ENCODE measurements around the gene NOTCH3. TPM values are rescaled to one million over a fixed set of nuclear protein-coding genes. Genes with fewer than 3 reads are reported as not detected.

Gene NOTCH3
- total RNA-seq, 2 donors from 2014 or later, result 140 to 171 TPM

- TF ChIP-seq, protein P1, sequence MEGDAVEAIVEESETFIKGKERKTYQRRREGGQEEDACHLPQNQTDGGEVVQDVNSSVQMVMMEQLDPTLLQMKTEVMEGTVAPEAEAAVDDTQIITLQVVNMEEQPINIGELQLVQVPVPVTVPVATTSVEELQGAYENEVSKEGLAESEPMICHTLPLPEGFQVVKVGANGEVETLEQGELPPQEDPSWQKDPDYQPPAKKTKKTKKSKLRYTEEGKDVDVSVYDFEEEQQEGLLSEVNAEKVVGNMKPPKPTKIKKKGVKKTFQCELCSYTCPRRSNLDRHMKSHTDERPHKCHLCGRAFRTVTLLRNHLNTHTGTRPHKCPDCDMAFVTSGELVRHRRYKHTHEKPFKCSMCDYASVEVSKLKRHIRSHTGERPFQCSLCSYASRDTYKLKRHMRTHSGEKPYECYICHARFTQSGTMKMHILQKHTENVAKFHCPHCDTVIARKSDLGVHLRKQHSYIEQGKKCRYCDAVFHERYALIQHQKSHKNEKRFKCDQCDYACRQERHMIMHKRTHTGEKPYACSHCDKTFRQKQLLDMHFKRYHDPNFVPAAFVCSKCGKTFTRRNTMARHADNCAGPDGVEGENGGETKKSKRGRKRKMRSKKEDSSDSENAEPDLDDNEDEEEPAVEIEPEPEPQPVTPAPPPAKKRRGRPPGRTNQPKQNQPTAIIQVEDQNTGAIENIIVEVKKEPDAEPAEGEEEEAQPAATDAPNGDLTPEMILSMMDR (conservative IDR thresholded peaks at IDR 0.05), result no peak
- Histone ChIP-seq H3K4me3 (ENCODE audit: low read length) (no peak overlapping the region), H3K4me1 (ENCODE audit: control insufficient read depth, insufficient read depth, low read length) (no peaks in the 10 kb centered on the region), H3K9ac (ENCODE audit: extremely low read depth, low read length, poor library complexity, severe bottlenecking) (no peak overlapping the region), H3K36me3 (ENCODE audit: control insufficient read depth, insufficient read depth, low read length) (peaks cover 54% of the 10 kb centered on the region), H3K27ac (ENCODE audit: low read depth, low read length) (no peak overlapping the region), H3K9me3 (ENCODE audit: control insufficient read depth, low read length) (peaks cover 6% of the 10 kb centered on the region), H3K27me3 (ENCODE audit: control insufficient read depth, insufficient read depth, low read length, poor library complexity, severe bottlenecking) (no peaks in the 10 kb centered on the region)
- H3K36me3 Mint-ChIP-seq (ENCODE audit: low read depth), result peaks cover 59% of the 10 kb centered on the region
- DNase-seq, result peak; percentile 56
- WGBS, 2 experiments (ENCODE audit: insufficient coverage in 1 of 2, insufficient read length in 1 of 2), result 94% methylated on average over 10 to 14 of the region's 14 CpGs
- no peaks in the 10 kb centered on the region for H3K4me1 Mint-ChIP-seq
- no peaks in the 10 kb centered on the region for H3K27me3 Mint-ChIP-seq (ENCODE audit: insufficient read depth)
- H3K9me3 Mint-ChIP-seq, result no peaks in the 10 kb centered on the region
- H3K4me3 Mint-ChIP-seq, result no peak overlapping the region
- H3K27ac Mint-ChIP-seq, result no peak overlapping the region
Observed at GRCh38 chr19:15120135-15121026, 80.4 kb downstream of the NOTCH3 start.

- no peak for DNase-seq
- no peak overlapping the region for H3K4me3 ChIP-seq (ENCODE audit: low read length)
- Mint-ChIP-seq H3K4me1 (no peaks in the 10 kb centered on the region), H3K27ac (no peak overlapping the region), H3K36me3 (ENCODE audit: low read depth) (peaks cover 69% of the 10 kb centered on the region), H3K9me3 (no peaks in the 10 kb centered on the region), H3K27me3 (ENCODE audit: insufficient read depth) (no peaks in the 10 kb centered on the region), H3K4me3 (no peak overlapping the region)
- WGBS, 2 experiments (ENCODE audit: insufficient coverage in 1 of 2, insufficient read length in 1 of 2), result 97 to 99% methylated on average over 12 to 20 of the region's 20 CpGs
- no peaks in the 10 kb centered on the region for H3K27me3 ChIP-seq (ENCODE audit: control insufficient read depth, insufficient read depth, low read length, poor library complexity, severe bottlenecking)
- TF ChIP-seq, protein P1 (conservative IDR thresholded peaks at IDR 0.05), result no peak
- H3K4me1 ChIP-seq (ENCODE audit: control insufficient read depth, insufficient read depth, low read length), result no peaks in the 10 kb centered on the region
- peaks cover 61% of the 10 kb centered on the region for H3K36me3 ChIP-seq (ENCODE audit: control insufficient read depth, insufficient read depth, low read length)
- H3K9ac ChIP-seq (ENCODE audit: extremely low read depth, low read length, poor library complexity, severe bottlenecking), result no peak overlapping the region
- no peak overlapping the region for H3K27ac ChIP-seq (ENCODE audit: low read depth, low read length)
- peaks cover 6% of the 10 kb centered on the region for H3K9me3 ChIP-seq (ENCODE audit: control insufficient read depth, low read length)
Observed at GRCh38 chr19:15118789-15119494, 81.9 kb downstream of the NOTCH3 start.

DNA sequence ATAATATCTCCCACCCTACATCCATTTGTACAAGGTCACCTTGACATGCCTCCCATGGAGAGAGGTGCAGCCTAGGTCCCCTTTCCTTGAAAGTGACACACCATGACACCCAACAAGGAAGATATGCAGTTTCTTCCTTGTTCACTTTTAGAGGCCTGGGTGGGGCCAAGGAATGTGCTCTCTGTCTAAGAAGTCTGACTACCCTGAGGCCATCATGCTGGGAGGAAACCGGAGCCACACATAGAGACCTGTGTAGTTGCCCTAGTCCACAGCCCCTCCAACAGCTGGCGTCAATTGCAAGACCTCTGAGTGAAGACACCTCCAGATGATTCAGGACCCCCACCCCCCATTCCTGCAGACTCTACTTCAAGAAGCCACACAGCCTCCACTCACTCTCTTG lies 82.5 kb downstream of the NOTCH3 start:
- Histone ChIP-seq H3K9ac (ENCODE audit: extremely low read depth, low read length, poor library complexity, severe bottlenecking) (no peak overlapping the region), H3K27ac (ENCODE audit: low read depth, low read length) (no peak overlapping the region), H3K36me3 (ENCODE audit: control insufficient read depth, insufficient read depth, low read length) (peaks cover 68% of the 10 kb centered on the region), H3K4me1 (ENCODE audit: control insufficient read depth, insufficient read depth, low read length) (no peaks in the 10 kb centered on the region), H3K27me3 (ENCODE audit: control insufficient read depth, insufficient read depth, low read length, poor library complexity, severe bottlenecking) (no peaks in the 10 kb centered on the region), H3K4me3 (ENCODE audit: low read length) (no peak overlapping the region), H3K9me3 (ENCODE audit: control insufficient read depth, low read length) (peaks cover 6% of the 10 kb centered on the region)
- TF ChIP-seq, protein P1 (conservative IDR thresholded peaks at IDR 0.05), result no peak
- Mint-ChIP-seq H3K4me3 (no peak overlapping the region), H3K27ac (no peak overlapping the region), H3K36me3 (ENCODE audit: low read depth) (peaks cover 74% of the 10 kb centered on the region), H3K27me3 (ENCODE audit: insufficient read depth) (no peaks in the 10 kb centered on the region), H3K9me3 (no peaks in the 10 kb centered on the region), H3K4me1 (no peaks in the 10 kb centered on the region)
- WGBS, 2 experiments (ENCODE audit: insufficient coverage in 1 of 2, insufficient read length in 1 of 2), result 92 to 97% methylated on average over 2 of the region's 2 CpGs
- no peak for DNase-seq
